Activated naive CD8-positive, alpha-beta T cell (primary cell): Measurements from ENCODE around the gene SEMA3C.
"Not testable (repeated sequence)": the region's sequence is repeated elsewhere in the genome, so short reads cannot be mapped to it uniquely, and the experiment has no call there.

Source experiments
- H3K27ac Mint-ChIP-seq: one replicate; pipeline ENCODE4 v1.8.0; 2021; ENCODE audit warnings: mixed read lengths
- H3K27me3 Mint-ChIP-seq: one replicate; pipeline ENCODE4 v1.8.0; 2021; ENCODE audit warnings: mixed read lengths
- H3K36me3 Mint-ChIP-seq: one replicate; pipeline ENCODE4 v1.8.0; 2021; ENCODE audit warnings: mixed read lengths
- H3K4me1 Mint-ChIP-seq: one replicate; pipeline ENCODE4 v1.8.0; 2021; ENCODE audit warnings: low read depth, mixed read lengths
- H3K4me3 Mint-ChIP-seq: one replicate; pipeline ENCODE4 v1.8.0; 2021; ENCODE audit warnings: mild to moderate bottlenecking, mixed read lengths
- H3K9me3 Mint-ChIP-seq: one replicate; pipeline ENCODE4 v1.8.0; 2021; ENCODE audit warnings: low read depth, mixed read lengths

SEMA3C gene

GRCh38 chr7:80940539-80941207 is 21.8 kb upstream of the SEMA3C start:
- H3K4me3 Mint-ChIP-seq = no peak overlapping the region
- H3K4me1 Mint-ChIP-seq = no peaks in the 10 kb centered on the region
- no peaks in the 10 kb centered on the region for H3K27me3 Mint-ChIP-seq
- H3K27ac Mint-ChIP-seq = no peak overlapping the region
- no peaks in the 10 kb centered on the region for H3K9me3 Mint-ChIP-seq
- H3K36me3 Mint-ChIP-seq = no peaks in the 10 kb centered on the region

GRCh38 chr7:80937336-80937735 is 18.5 kb upstream of the SEMA3C start:
- no peak overlapping the region for H3K4me3 Mint-ChIP-seq

GRCh38 chr7:80935991-80936780 is 17.3 kb upstream of the SEMA3C start:
- H3K4me1 Mint-ChIP-seq = no peaks in the 10 kb centered on the region
- no peaks in the 10 kb centered on the region for H3K36me3 Mint-ChIP-seq
- no peak overlapping the region for H3K27ac Mint-ChIP-seq
- no peak overlapping the region for H3K4me3 Mint-ChIP-seq
- no peaks in the 10 kb centered on the region for H3K27me3 Mint-ChIP-seq
- H3K9me3 Mint-ChIP-seq = no peaks in the 10 kb centered on the region

More at GRCh38 chr7:80937336-80937735, 18.5 kb upstream of the SEMA3C start:
- Mint-ChIP-seq H3K36me3 (no peaks in the 10 kb centered on the region), H3K27me3 (no peaks in the 10 kb centered on the region), H3K27ac (no peak overlapping the region), H3K9me3 (no peaks in the 10 kb centered on the region), H3K4me1 (no peaks in the 10 kb centered on the region)

GRCh38 chr7:80934321-80934720 is 15.5 kb upstream of the SEMA3C start:
- Mint-ChIP-seq H3K4me3 (no peak overlapping the region), H3K27me3 (no peaks in the 10 kb centered on the region), H3K9me3 (no peaks in the 10 kb centered on the region), H3K4me1 (no peaks in the 10 kb centered on the region), H3K27ac (no peak overlapping the region), H3K36me3 (no peaks in the 10 kb centered on the region)

GRCh38 chr7:80932536-80932935 is 13.7 kb upstream of the SEMA3C start:
- no peaks in the 10 kb centered on the region for H3K4me1 Mint-ChIP-seq
- H3K36me3 Mint-ChIP-seq = no peaks in the 10 kb centered on the region
- H3K27ac Mint-ChIP-seq = no peak overlapping the region
- H3K9me3 Mint-ChIP-seq = no peaks in the 10 kb centered on the region
- no peak overlapping the region for H3K4me3 Mint-ChIP-seq
- H3K27me3 Mint-ChIP-seq = no peaks in the 10 kb centered on the region

- Mint-ChIP-seq H3K36me3 (no peaks in the 10 kb centered on the region), H3K27me3 (no peaks in the 10 kb centered on the region), H3K4me1 (no peaks in the 10 kb centered on the region), H3K27ac (no peak overlapping the region), H3K9me3 (no peaks in the 10 kb centered on the region), H3K4me3 (no peak overlapping the region)
These were observed 10.8 kb upstream of the SEMA3C start for GRCh38 chr7:80929619-80930018.

- H3K27me3 Mint-ChIP-seq, H3K36me3 Mint-ChIP-seq, H3K27ac Mint-ChIP-seq: not testable (repeated sequence)
These were observed 8.1 kb upstream of the SEMA3C start for GRCh38 chr7:80926955-80927354.

GRCh38 chr7:80924090-80924489 is 5.2 kb upstream of the SEMA3C start:
- no peaks in the 10 kb centered on the region for H3K4me1 Mint-ChIP-seq
- no peaks in the 10 kb centered on the region for H3K9me3 Mint-ChIP-seq
- H3K27ac Mint-ChIP-seq = no peak overlapping the region
- H3K4me3 Mint-ChIP-seq = no peak overlapping the region
- H3K36me3 Mint-ChIP-seq = no peaks in the 10 kb centered on the region
- H3K27me3 Mint-ChIP-seq = peaks cover 16% of the 10 kb centered on the region

More at GRCh38 chr7:80926955-80927354, 8.1 kb upstream of the SEMA3C start:
- not testable (repeated sequence) for H3K9me3 Mint-ChIP-seq, H3K4me1 Mint-ChIP-seq, H3K4me3 Mint-ChIP-seq

GRCh38 chr7:80923211-80923612 is 4.4 kb upstream of the SEMA3C start:
- Mint-ChIP-seq H3K9me3 (no peaks in the 10 kb centered on the region), H3K4me3 (no peak overlapping the region), H3K36me3 (no peaks in the 10 kb centered on the region), H3K27ac (no peak overlapping the region), H3K4me1 (peaks cover 4% of the 10 kb centered on the region), H3K27me3 (peaks cover 20% of the 10 kb centered on the region)

- H3K27me3 Mint-ChIP-seq = peaks cover 24% of the 10 kb centered on the region
- H3K4me3 Mint-ChIP-seq = no peak overlapping the region
- H3K36me3 Mint-ChIP-seq = no peaks in the 10 kb centered on the region
- no peaks in the 10 kb centered on the region for H3K9me3 Mint-ChIP-seq
- H3K27ac Mint-ChIP-seq = no peak overlapping the region
- H3K4me1 Mint-ChIP-seq = peaks cover 4% of the 10 kb centered on the region
These were observed 3.6 kb upstream of the SEMA3C start for GRCh38 chr7:80922253-80923049.

GRCh38 chr7:80921130-80921529 is 2.3 kb upstream of the SEMA3C start:
- no peak overlapping the region for H3K4me3 Mint-ChIP-seq
- no peaks in the 10 kb centered on the region for H3K36me3 Mint-ChIP-seq
- H3K27me3 Mint-ChIP-seq = peaks cover 35% of the 10 kb centered on the region
- peaks cover 4% of the 10 kb centered on the region for H3K4me1 Mint-ChIP-seq
- H3K27ac Mint-ChIP-seq = no peak overlapping the region
- peaks cover 4% of the 10 kb centered on the region for H3K9me3 Mint-ChIP-seq

GRCh38 chr7:80918399-80918798 is 452 bp downstream of the SEMA3C start:
- Mint-ChIP-seq H3K36me3 (no peaks in the 10 kb centered on the region), H3K27ac (no peak overlapping the region), H3K9me3 (peaks cover 4% of the 10 kb centered on the region), H3K27me3 (peaks cover 38% of the 10 kb centered on the region), H3K4me3 (peak overlapping the region; percentile 53), H3K4me1 (peaks cover 4% of the 10 kb centered on the region)

GRCh38 chr7:80916770-80917741 is 1.8 kb downstream of the SEMA3C start:
- peaks cover 34% of the 10 kb centered on the region for H3K27me3 Mint-ChIP-seq
- H3K36me3 Mint-ChIP-seq = no peaks in the 10 kb centered on the region
- H3K27ac Mint-ChIP-seq = no peak overlapping the region
- H3K9me3 Mint-ChIP-seq = peaks cover 9% of the 10 kb centered on the region
- no peak overlapping the region for H3K4me3 Mint-ChIP-seq
- peaks cover 4% of the 10 kb centered on the region for H3K4me1 Mint-ChIP-seq

- no peak overlapping the region for H3K4me3 Mint-ChIP-seq
- peaks cover 7% of the 10 kb centered on the region for H3K9me3 Mint-ChIP-seq
- no peaks in the 10 kb centered on the region for H3K4me1 Mint-ChIP-seq
- no peaks in the 10 kb centered on the region for H3K27me3 Mint-ChIP-seq
- no peaks in the 10 kb centered on the region for H3K36me3 Mint-ChIP-seq
- H3K27ac Mint-ChIP-seq = no peak overlapping the region
These were observed 8.6 kb downstream of the SEMA3C start for GRCh38 chr7:80910228-80910627.
